ENCODE results near the gene MTUS2.

Gene MTUS2

DNA sequence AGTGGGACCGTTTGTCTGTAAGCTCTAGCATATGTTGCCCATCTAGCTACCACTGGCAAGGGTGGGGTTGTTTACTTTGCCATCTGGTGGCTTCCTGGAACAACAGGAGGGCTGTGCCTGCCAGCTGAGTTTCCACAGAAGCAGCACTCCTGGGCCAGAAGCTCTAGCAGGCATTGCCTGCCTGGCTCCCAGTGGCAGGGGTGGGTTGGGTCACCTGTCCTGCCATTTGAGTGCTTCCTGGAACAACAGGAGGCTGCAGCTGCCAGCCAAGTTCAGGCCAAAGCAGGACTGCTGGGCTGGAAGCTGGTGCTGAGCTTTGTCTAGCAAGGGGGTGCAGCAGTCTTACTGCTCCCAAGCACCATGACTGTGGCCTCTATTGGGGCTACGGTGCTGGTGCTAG, 239.7 kb downstream of the MTUS2 start:
- H3K9ac ChIP-seq (ENCODE audit: low read length), result no peak overlapping the region
- no peak overlapping the region for H3K4me3 ChIP-seq (ENCODE audit: low read length)
- no peaks in the 10 kb centered on the region for H3K9me3 ChIP-seq (ENCODE audit: control insufficient read depth, low read length)
- no peaks in the 10 kb centered on the region for H3K36me3 ChIP-seq (ENCODE audit: control insufficient read depth, insufficient read depth, low read length)
- no peaks in the 10 kb centered on the region for H3K27me3 ChIP-seq (ENCODE audit: control insufficient read depth, insufficient read depth, low read length)
- no peaks in the 10 kb centered on the region for H3K4me1 ChIP-seq (ENCODE audit: control insufficient read depth, insufficient read depth, low read length)

DNA sequence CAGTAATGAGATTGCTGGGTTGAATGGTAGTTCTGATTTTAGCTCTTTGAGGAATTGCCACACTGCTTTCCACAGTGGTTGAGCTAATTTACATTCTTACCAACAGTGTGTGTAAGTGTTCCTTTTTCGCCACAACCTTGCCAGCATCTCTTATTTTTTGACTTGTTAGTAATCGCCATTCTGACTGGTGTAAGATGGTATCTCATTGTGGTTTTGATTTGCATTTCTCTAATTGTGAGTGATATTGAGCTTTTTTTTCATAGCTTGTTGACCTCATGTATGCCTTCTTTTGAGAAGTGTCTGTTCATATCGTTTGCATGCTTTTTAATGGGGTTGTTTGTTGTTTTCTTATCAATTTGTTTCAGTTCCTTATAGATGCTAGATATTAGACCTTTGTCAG, 245.0 kb downstream of the MTUS2 start:
- no peak overlapping the region for H3K9ac ChIP-seq (ENCODE audit: low read length)
- H3K9me3 ChIP-seq (ENCODE audit: control insufficient read depth, low read length), result no peaks in the 10 kb centered on the region
- no peaks in the 10 kb centered on the region for H3K4me1 ChIP-seq (ENCODE audit: control insufficient read depth, insufficient read depth, low read length)
- H3K36me3 ChIP-seq (ENCODE audit: control insufficient read depth, insufficient read depth, low read length), result no peaks in the 10 kb centered on the region
- no peaks in the 10 kb centered on the region for H3K27me3 ChIP-seq (ENCODE audit: control insufficient read depth, insufficient read depth, low read length)
- H3K4me3 ChIP-seq (ENCODE audit: low read length), result no peak overlapping the region

DNA sequence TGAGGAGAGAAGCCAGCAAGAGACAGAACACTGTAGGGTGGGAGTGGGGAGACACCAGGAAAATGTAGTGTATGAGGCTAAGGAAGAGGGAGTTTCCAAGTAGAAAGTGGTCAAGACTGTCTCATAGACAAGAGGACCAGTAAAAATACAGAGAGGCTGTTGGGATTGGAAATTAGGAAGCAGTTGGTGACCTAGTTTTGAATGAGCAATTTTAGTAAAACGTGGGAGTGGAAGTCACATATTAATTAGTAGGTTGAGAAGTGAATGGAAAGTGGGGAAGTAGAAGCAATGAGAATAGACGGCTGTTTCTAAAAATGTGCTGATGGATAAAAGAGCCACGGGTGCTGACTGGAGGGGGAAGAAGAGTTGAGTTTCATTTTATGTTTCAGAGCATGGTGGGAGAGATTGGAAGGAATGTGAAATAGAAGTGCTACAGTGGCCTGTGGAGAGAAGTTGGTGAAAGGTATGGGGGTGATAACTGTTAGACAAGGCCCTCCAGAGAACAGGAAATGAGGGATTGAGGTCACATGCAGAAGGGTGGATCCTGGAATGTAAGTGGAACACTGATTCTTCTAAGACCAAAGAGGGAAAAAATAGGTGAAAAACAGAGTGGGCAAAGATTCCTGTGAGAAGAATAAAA, 247.3 kb downstream of the MTUS2 start:
- Histone ChIP-seq H3K36me3 (ENCODE audit: control insufficient read depth, insufficient read depth, low read length) (no peaks in the 10 kb centered on the region), H3K9me3 (ENCODE audit: control insufficient read depth, low read length) (no peaks in the 10 kb centered on the region), H3K9ac (ENCODE audit: low read length) (no peak overlapping the region), H3K4me1 (ENCODE audit: control insufficient read depth, insufficient read depth, low read length) (no peaks in the 10 kb centered on the region), H3K4me3 (ENCODE audit: low read length) (no peak overlapping the region), H3K27me3 (ENCODE audit: control insufficient read depth, insufficient read depth, low read length) (no peaks in the 10 kb centered on the region)

DNA sequence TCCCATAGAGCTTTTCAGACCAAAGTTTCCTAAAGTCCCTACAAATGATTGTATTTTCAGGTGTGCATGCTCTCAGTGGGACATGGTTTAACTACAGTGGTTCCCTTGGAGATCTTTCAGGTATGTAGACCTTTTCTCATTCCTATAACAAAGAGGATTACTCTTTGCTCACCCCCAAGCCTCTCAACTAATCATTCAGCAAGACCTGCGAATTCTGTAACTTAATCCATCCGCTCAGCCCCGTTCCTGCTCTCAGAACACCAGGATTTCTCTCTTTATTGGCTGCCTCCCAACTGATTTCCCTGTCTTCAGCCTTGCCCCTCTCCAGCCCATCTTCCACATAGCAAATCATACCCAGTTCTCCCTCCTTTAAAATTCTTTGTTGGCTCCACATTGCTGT, 253.6 kb downstream of the MTUS2 start:
- Histone ChIP-seq H3K4me3 (ENCODE audit: low read length) (no peak overlapping the region), H3K27me3 (ENCODE audit: control insufficient read depth, insufficient read depth, low read length) (no peaks in the 10 kb centered on the region), H3K4me1 (ENCODE audit: control insufficient read depth, insufficient read depth, low read length) (no peaks in the 10 kb centered on the region), H3K9me3 (ENCODE audit: control insufficient read depth, low read length) (no peaks in the 10 kb centered on the region), H3K36me3 (ENCODE audit: control insufficient read depth, insufficient read depth, low read length) (no peaks in the 10 kb centered on the region), H3K9ac (ENCODE audit: low read length) (no peak overlapping the region)

DNA sequence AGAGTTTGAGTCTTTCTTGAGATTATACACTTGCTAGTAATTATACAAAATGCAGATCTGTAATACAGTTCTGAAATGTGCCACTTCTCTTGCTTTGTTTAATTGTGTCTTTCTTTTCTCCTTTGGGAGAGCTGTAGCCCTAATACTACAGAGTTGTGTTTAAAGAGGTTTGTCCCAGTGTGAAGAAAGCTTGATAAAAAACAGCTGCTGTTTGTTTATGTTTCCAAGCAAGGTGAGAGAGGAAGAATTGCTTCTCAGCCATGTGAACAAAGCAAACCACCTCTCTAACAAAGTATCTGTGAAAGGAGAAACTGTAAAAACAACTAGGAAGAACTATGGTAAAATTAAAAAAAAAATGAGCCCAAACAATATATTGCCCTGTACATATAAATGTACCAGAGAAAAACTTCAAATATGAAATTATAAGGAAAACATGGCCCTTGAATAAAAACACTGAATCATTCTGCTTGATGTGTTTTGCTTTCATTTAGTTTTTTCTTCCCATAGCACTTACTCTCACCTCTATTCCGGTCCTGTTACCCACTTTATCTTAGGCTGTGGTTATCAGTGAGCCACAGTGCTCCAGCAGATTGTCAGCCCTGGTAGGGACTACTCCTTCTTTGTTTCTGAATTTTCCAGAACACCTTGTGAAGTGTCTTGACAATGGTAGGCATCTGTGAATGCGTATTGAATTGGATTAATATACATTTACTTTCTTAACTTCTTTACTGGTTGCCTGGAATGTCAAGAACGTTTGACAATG, 257.1 kb downstream of the MTUS2 start:
- H3K9me3 ChIP-seq (ENCODE audit: control insufficient read depth, low read length), result no peaks in the 10 kb centered on the region
- H3K27me3 ChIP-seq (ENCODE audit: control insufficient read depth, insufficient read depth, low read length), result no peaks in the 10 kb centered on the region
- no peaks in the 10 kb centered on the region for H3K36me3 ChIP-seq (ENCODE audit: control insufficient read depth, insufficient read depth, low read length)
- H3K9ac ChIP-seq (ENCODE audit: low read length), result no peak overlapping the region
- H3K4me3 ChIP-seq (ENCODE audit: low read length), result no peak overlapping the region
- no peaks in the 10 kb centered on the region for H3K4me1 ChIP-seq (ENCODE audit: control insufficient read depth, insufficient read depth, low read length)

DNA sequence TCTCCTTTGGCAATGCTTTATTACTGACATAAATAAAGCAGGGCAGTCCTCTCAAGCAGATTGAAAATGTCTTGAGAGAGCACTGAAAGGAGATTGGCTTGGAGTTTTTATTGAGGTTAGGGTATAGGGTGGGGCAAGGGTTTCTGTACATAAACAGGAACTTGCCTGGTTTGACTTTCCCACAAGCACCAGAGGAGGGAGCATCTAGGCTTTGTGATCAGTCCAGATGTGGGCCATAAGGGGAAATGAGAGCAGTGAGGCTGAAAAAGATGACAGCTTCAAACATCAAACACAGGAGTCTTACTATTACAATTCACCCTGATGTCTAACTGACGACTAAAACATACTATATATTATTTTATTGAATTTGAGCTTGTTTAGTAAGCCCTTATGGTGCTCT, 260.9 kb downstream of the MTUS2 start:
- Histone ChIP-seq H3K4me1 (ENCODE audit: control insufficient read depth, insufficient read depth, low read length) (no peaks in the 10 kb centered on the region), H3K4me3 (ENCODE audit: low read length) (no peak overlapping the region), H3K9ac (ENCODE audit: low read length) (no peak overlapping the region), H3K9me3 (ENCODE audit: control insufficient read depth, low read length) (no peaks in the 10 kb centered on the region), H3K27me3 (ENCODE audit: control insufficient read depth, insufficient read depth, low read length) (no peaks in the 10 kb centered on the region), H3K36me3 (ENCODE audit: control insufficient read depth, insufficient read depth, low read length) (no peaks in the 10 kb centered on the region)

DNA sequence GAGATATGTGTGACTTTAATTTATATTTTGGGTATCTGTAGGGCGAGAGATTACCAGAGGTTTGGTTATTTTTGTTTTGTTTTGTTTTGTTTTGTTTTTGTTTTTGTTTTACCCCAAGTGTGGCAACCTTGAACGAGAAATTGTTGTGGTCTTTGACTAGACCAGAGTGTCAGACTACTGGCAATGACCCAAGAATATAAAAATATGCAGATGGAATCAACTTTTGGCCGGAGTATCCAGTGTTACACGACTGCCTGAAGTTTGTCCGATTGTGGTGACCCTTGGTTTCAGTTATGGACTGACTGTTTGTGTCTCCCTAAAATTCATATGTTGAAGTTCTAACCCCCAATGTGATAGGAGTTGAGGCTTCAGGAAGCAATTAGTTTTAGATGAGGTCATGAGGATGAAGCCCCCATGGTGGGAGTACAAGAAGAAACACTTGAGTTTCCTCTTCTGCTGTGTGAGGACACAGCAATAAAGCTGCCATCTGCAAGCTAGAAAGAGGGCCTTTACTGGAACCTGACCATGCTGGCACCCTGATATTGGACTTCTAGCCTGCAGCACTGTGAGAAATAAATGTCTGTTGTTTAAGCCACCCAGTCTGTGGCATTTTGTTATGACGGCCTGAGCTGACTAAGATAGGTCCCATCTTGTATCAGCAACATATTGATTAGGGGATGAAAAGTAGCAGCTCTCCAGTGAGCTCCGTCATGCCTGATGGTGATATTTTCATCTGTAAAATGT, 261.7 kb downstream of the MTUS2 start:
- Histone ChIP-seq H3K36me3 (ENCODE audit: control insufficient read depth, insufficient read depth, low read length) (no peaks in the 10 kb centered on the region), H3K4me3 (ENCODE audit: low read length) (no peak overlapping the region), H3K9ac (ENCODE audit: low read length) (no peak overlapping the region), H3K4me1 (ENCODE audit: control insufficient read depth, insufficient read depth, low read length) (no peaks in the 10 kb centered on the region), H3K27me3 (ENCODE audit: control insufficient read depth, insufficient read depth, low read length) (no peaks in the 10 kb centered on the region), H3K9me3 (ENCODE audit: control insufficient read depth, low read length) (no peaks in the 10 kb centered on the region)

DNA sequence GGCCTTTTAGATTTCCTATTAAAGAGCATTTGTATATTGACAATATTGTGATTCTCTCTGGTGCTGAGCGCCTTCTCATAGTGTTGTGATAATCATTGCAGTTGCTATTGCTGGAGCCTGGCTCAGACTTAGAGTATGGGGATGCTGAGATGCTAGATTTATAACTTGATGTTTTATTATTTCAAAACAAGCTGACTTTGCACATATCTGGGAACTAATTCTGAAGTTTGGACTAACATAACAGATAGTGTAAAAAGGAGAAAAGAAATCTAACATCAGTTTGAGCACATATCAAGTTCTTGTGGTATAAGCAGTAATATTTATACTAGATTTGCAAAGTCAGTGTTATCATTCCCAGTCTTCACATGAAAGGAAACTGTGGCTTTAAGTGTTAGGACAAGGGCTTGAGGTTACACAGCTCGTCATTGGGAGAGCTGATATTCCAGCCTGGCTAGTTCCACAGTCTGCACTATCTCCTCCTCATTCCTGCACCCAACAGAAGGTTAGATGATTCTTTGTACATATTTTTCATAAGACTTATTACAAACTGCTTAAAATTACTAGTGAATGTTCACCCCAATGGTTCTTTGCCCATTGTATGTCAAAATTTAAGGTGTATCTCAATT, 279.8 kb downstream of the MTUS2 start:
- Histone ChIP-seq H3K27me3 (ENCODE audit: control insufficient read depth, insufficient read depth, low read length) (no peaks in the 10 kb centered on the region), H3K4me1 (ENCODE audit: control insufficient read depth, insufficient read depth, low read length) (no peaks in the 10 kb centered on the region), H3K36me3 (ENCODE audit: control insufficient read depth, insufficient read depth, low read length) (no peaks in the 10 kb centered on the region), H3K4me3 (ENCODE audit: low read length) (no peak overlapping the region), H3K9ac (ENCODE audit: low read length) (no peak overlapping the region), H3K9me3 (ENCODE audit: control insufficient read depth, low read length) (no peaks in the 10 kb centered on the region)

DNA sequence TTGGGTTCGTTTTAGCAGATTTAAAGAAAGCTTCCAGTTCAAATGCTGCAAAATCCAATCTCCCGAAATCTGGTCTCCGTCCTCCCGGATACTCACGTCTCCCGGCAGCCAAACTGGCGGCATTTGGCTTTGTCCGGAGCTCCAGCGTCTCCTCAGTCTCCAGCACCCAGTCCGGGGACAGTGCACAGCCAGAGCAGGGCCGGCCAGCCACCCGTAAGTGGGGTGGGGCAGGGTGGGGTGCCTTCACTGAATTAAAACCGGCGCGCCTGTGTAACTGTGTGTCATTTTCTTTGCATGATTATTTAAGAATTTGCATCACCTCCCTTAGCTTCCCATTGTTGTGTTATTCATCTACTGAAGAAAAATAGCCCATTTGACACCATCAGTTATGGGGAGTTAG, 280.6 kb downstream of the MTUS2 start:
- Histone ChIP-seq H3K27me3 (ENCODE audit: control insufficient read depth, insufficient read depth, low read length) (no peaks in the 10 kb centered on the region), H3K9ac (ENCODE audit: low read length) (no peak overlapping the region), H3K4me1 (ENCODE audit: control insufficient read depth, insufficient read depth, low read length) (no peaks in the 10 kb centered on the region), H3K9me3 (ENCODE audit: control insufficient read depth, low read length) (no peaks in the 10 kb centered on the region), H3K4me3 (ENCODE audit: low read length) (no peak overlapping the region), H3K36me3 (ENCODE audit: control insufficient read depth, insufficient read depth, low read length) (no peaks in the 10 kb centered on the region)

DNA sequence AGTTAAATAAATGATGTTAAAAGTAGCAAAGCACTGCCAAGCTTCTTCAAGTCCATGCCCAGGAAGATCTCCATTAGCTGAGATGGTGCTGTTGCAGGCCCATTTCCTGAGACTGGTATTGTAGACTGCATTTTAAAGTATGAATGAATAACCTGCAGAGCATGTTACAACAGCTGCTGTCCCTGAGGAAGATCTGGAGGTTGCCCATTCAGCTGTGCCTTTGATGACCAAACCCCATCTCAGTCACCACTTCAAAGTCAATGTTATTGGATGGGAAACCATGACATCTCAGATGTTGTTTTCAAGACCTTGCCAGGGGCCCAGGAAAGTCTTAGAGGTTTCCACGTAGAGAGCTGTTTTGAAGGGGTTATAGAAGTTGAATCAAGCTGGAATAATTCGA, 281.3 kb downstream of the MTUS2 start:
- Histone ChIP-seq H3K4me3 (ENCODE audit: low read length) (no peak overlapping the region), H3K4me1 (ENCODE audit: control insufficient read depth, insufficient read depth, low read length) (no peaks in the 10 kb centered on the region), H3K36me3 (ENCODE audit: control insufficient read depth, insufficient read depth, low read length) (no peaks in the 10 kb centered on the region)

DNA sequence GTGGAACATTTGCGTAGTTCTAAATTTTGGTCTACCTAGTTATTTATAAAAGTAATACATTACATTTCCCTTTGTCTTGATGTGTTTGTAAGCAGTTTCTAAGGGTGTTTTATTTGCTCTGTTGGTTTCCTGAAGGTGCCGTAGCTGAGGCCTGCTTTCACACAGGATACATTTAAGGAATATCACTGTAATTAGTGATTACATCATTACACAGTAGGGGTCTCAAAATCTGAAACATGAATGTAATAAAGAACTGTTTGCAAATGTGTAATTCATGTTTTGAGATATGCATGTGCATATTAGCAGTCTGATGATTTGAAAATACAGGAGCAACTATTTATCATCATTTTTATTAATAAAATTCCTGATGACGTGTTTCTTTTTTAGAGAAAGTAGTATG, 281.8 kb downstream of the MTUS2 start:
- Histone ChIP-seq H3K36me3 (ENCODE audit: control insufficient read depth, insufficient read depth, low read length) (no peaks in the 10 kb centered on the region), H3K27me3 (ENCODE audit: control insufficient read depth, insufficient read depth, low read length) (no peaks in the 10 kb centered on the region), H3K9ac (ENCODE audit: low read length) (no peak overlapping the region), H3K4me3 (ENCODE audit: low read length) (no peak overlapping the region), H3K4me1 (ENCODE audit: control insufficient read depth, insufficient read depth, low read length) (no peaks in the 10 kb centered on the region), H3K9me3 (ENCODE audit: control insufficient read depth, low read length) (no peaks in the 10 kb centered on the region)

More for the DNA sequence above, 281.3 kb downstream of the MTUS2 start:
- no peak overlapping the region for H3K9ac ChIP-seq (ENCODE audit: low read length)
- H3K27me3 ChIP-seq (ENCODE audit: control insufficient read depth, insufficient read depth, low read length), result no peaks in the 10 kb centered on the region
- no peaks in the 10 kb centered on the region for H3K9me3 ChIP-seq (ENCODE audit: control insufficient read depth, low read length)

Data from mucosa of stomach (tissue), 1 donor.